H1 (cell line): ENCODE results near the gene SMC3. TPM values are rescaled to one million over a fixed set of nuclear protein-coding genes. Genes with fewer than 3 reads are reported as not detected.

Experiments used
- PHF8 ChIP-seq: fragments of 200-600 bp; sonication (generic); conservative IDR thresholded peaks from 2 replicates; pipeline ENCODE4 v1.7.1; 2012; ENCODE audit warnings: low read depth, mild to moderate bottlenecking, inconsistent platforms, low read length, moderate library complexity
- SIRT6 ChIP-seq: IDR thresholded peaks from one replicate; pipeline ENCODE4 v1.7.1; 2012; ENCODE audit warnings: low read length, inconsistent platforms
- polyA plus RNA-seq, 7 experiments: library from polyadenylated mRNA; depleted of rRNA in 3 of 7; stranded (reverse) in 5 of 7; unstranded in 2 of 7; fragments of >200 nt in 5 of 7; fragments of 200-250 nt in 2 of 7; gene quantifications; 1 replicate in 5 of 7; 2 replicates in 1 of 7; 4 replicates in 1 of 7; pipeline versions ENCODE4 v1.2.1 to v1.2.3, GENCODE V29; 2011 to 2013; ENCODE audit warnings: missing spikeins in 2 of 7, mixed read lengths in 2 of 7
- total RNA-seq: library from RNA; stranded (reverse); fragmentation: NEBNext Ultra II Directional; extraction: Animal tissue kit (Norgen Biotek cat#: 25700); gene quantifications from 2 replicates; pipeline ENCODE4 v1.2.1, GENCODE V29; 2021

The SMC3 gene
- total and polyA plus RNA-seq, 2 of the 8 experiments (the other 6 are each of a cell fraction or from before 2014, with no cell fraction given): 12.7 to 93.4 TPM

DNA sequence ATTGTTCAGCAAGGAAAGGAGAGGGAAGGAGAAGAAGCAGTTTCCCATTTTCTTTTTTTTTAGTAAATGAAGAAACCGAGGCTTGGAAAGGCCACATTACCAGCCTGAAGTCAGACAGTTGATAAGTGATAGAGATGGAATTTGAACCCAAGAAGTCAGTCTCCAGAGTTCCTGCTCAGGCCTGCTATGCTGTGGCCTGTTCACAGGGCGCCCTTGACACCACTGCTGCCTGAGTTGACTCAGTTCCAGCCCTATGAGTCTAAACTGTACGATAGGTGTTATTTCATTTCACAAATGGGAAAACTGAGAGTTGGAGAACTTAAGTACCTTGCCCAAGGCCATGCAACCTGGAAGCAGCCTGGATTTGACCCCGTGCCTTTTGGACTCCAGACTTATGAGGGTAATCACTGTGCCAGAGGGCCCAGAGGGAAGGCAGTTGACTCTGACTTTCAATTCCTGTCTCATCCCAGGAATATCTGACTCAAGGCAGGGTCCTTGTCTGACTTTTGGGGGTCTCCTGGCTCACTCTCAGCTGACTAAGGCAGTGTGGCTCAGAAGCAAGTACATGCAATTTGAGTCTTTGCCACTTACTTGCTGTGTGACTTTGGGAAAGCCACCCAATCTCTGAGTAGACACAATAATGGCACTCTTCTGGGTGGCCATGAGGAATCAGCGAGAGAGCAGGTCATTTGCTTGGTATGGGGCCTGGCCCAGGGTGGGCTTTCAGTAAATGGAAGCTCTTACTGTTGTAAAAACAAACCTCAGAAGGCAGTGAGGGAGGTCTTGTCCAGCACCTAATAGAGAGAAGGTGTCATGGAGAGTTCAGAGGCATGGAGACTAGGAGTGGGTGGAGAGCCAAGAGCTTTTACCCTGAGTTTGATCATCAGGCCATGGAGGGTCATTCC, 58.7 kb downstream of the SMC3 start (continued):
- no peak for TF ChIP-seq PHF8
- TF ChIP-seq SIRT6: no peak
